ENCODE data around the gene RPS13.

GRCh38 chr11:17066691-17067090 is 10.8 kb downstream of the RPS13 start:
- TF ChIP-seq, protein P1, sequence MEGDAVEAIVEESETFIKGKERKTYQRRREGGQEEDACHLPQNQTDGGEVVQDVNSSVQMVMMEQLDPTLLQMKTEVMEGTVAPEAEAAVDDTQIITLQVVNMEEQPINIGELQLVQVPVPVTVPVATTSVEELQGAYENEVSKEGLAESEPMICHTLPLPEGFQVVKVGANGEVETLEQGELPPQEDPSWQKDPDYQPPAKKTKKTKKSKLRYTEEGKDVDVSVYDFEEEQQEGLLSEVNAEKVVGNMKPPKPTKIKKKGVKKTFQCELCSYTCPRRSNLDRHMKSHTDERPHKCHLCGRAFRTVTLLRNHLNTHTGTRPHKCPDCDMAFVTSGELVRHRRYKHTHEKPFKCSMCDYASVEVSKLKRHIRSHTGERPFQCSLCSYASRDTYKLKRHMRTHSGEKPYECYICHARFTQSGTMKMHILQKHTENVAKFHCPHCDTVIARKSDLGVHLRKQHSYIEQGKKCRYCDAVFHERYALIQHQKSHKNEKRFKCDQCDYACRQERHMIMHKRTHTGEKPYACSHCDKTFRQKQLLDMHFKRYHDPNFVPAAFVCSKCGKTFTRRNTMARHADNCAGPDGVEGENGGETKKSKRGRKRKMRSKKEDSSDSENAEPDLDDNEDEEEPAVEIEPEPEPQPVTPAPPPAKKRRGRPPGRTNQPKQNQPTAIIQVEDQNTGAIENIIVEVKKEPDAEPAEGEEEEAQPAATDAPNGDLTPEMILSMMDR (IDR thresholded peaks at IDR 0.05; ENCODE audit: low read depth, low read length, missing input control), result no peak
- no peak for TF ChIP-seq RAD21 (IDR thresholded peaks at IDR 0.05)
